Activated T-helper 2 cell treated with anti-CD3 and anti-CD28 coated beads, Interferon-gamma antibody, Interleukin-2, Interleukin-4, amounts not matched to agents 10 μg/mL and 5 μg/mL and 100 μg/mL, durations not matched to agents 14 hours and 24 hours and 36 hours (primary cell): Measurements from ENCODE around the gene SALL1. TPM values are rescaled to one million over a fixed set of nuclear protein-coding genes. Genes with fewer than 3 reads are reported as not detected.

ENCODE experiments used
- DNase-seq: peaks from one replicate; pipeline ENCODE4 v3.0.0; 2021; ENCODE audit warnings: low spot score
- H3K27ac Mint-ChIP-seq: one replicate; pipeline ENCODE4 v1.8.0; 2021; ENCODE audit warnings: mixed read lengths
- H3K27me3 Mint-ChIP-seq: one replicate; pipeline ENCODE4 v1.8.0; 2021; ENCODE audit warnings: low read depth, mixed read lengths
- H3K36me3 Mint-ChIP-seq: one replicate; pipeline ENCODE4 v1.8.0; 2021; ENCODE audit warnings: low read depth, mixed read lengths
- H3K4me1 Mint-ChIP-seq: one replicate; pipeline ENCODE4 v1.8.0; 2021; ENCODE audit warnings: low read depth, mixed read lengths
- H3K4me3 Mint-ChIP-seq: one replicate; pipeline ENCODE4 v1.8.0; 2021; ENCODE audit warnings: low read depth, mild to moderate bottlenecking, moderate library complexity, mixed read lengths
- H3K9me3 Mint-ChIP-seq: one replicate; pipeline ENCODE4 v1.8.0; 2021; ENCODE audit warnings: mixed read lengths
- intact Hi-C: fragments of 100-400 bp; cut with micrococcal nuclease; formaldehyde crosslinking; loops from one replicate; pipeline ENCODE4 v1.15.1; 2023
- total RNA-seq: library from RNA; stranded (reverse); gene quantifications from 2 replicates; pipeline ENCODE4 v1.2.3, GENCODE V29; 2022

The SALL1 gene
- total RNA-seq, 1 donor from 2014 or later = not detected

GRCh38 chr16:51132490-51133115 is 18.5 kb downstream of the SALL1 start:
- H3K36me3 Mint-ChIP-seq = no peaks in the 10 kb centered on the region
- no peak for DNase-seq
- no peaks in the 10 kb centered on the region for H3K9me3 Mint-ChIP-seq
- H3K4me3 Mint-ChIP-seq = no peak overlapping the region
- no peaks in the 10 kb centered on the region for H3K4me1 Mint-ChIP-seq
- peaks cover 26% of the 10 kb centered on the region for H3K27me3 Mint-ChIP-seq
- no peak overlapping the region for H3K27ac Mint-ChIP-seq
- intact Hi-C loops = no loop called here

GRCh38 chr16:51131619-51132018 is 19.5 kb downstream of the SALL1 start:
- H3K36me3 Mint-ChIP-seq = no peaks in the 10 kb centered on the region
- no peak overlapping the region for H3K4me3 Mint-ChIP-seq
- no peaks in the 10 kb centered on the region for H3K4me1 Mint-ChIP-seq
- no peak overlapping the region for H3K27ac Mint-ChIP-seq
- no peaks in the 10 kb centered on the region for H3K9me3 Mint-ChIP-seq
- H3K27me3 Mint-ChIP-seq = peaks cover 26% of the 10 kb centered on the region
- no peak for DNase-seq
- intact Hi-C loops = no loop called here

GRCh38 chr16:51129105-51129504 is 22.0 kb downstream of the SALL1 start:
- Mint-ChIP-seq H3K27ac (no peak overlapping the region), H3K9me3 (no peaks in the 10 kb centered on the region), H3K4me3 (no peak overlapping the region), H3K27me3 (peaks cover 11% of the 10 kb centered on the region), H3K36me3 (no peaks in the 10 kb centered on the region), H3K4me1 (no peaks in the 10 kb centered on the region)
- no peak for DNase-seq
- intact Hi-C loops = no loop called here

GRCh38 chr16:51125992-51126391 is 25.1 kb downstream of the SALL1 start:
- no peak overlapping the region for H3K4me3 Mint-ChIP-seq
- H3K27ac Mint-ChIP-seq = no peak overlapping the region
- intact Hi-C loops = no loop called here
- no peaks in the 10 kb centered on the region for H3K4me1 Mint-ChIP-seq
- no peaks in the 10 kb centered on the region for H3K9me3 Mint-ChIP-seq
- no peaks in the 10 kb centered on the region for H3K27me3 Mint-ChIP-seq
- H3K36me3 Mint-ChIP-seq = no peaks in the 10 kb centered on the region
- DNase-seq = no peak

GRCh38 chr16:51124896-51125295 is 26.2 kb downstream of the SALL1 start:
- no peak for DNase-seq
- no peaks in the 10 kb centered on the region for H3K36me3 Mint-ChIP-seq
- H3K4me1 Mint-ChIP-seq = no peaks in the 10 kb centered on the region
- intact Hi-C loops = no loop called here
- no peaks in the 10 kb centered on the region for H3K9me3 Mint-ChIP-seq
- peaks cover 1% of the 10 kb centered on the region for H3K27me3 Mint-ChIP-seq
- H3K27ac Mint-ChIP-seq = no peak overlapping the region
- no peak overlapping the region for H3K4me3 Mint-ChIP-seq

- no peak overlapping the region for H3K27ac Mint-ChIP-seq
- DNase-seq = no peak
- H3K4me1 Mint-ChIP-seq = no peaks in the 10 kb centered on the region
- no peaks in the 10 kb centered on the region for H3K9me3 Mint-ChIP-seq
- no peak overlapping the region for H3K4me3 Mint-ChIP-seq
- intact Hi-C loops = no loop called here
- no peaks in the 10 kb centered on the region for H3K36me3 Mint-ChIP-seq
- peaks cover 3% of the 10 kb centered on the region for H3K27me3 Mint-ChIP-seq
These were observed 29.2 kb downstream of the SALL1 start for GRCh38 chr16:51121850-51122249.

GRCh38 chr16:51120730-51121347 is 30.2 kb downstream of the SALL1 start:
- DNase-seq = no peak
- H3K4me3 Mint-ChIP-seq = no peak overlapping the region

GRCh38 chr16:51119973-51120729 is 30.9 kb downstream of the SALL1 start:
- Mint-ChIP-seq H3K27me3 (peaks cover 10% of the 10 kb centered on the region), H3K27ac (no peak overlapping the region), H3K36me3 (no peaks in the 10 kb centered on the region), H3K4me1 (no peaks in the 10 kb centered on the region), H3K4me3 (no peak overlapping the region), H3K9me3 (no peaks in the 10 kb centered on the region)
- intact Hi-C loops = no loop called here
- DNase-seq = no peak

More at GRCh38 chr16:51120730-51121347, 30.2 kb downstream of the SALL1 start:
- Mint-ChIP-seq H3K27me3 (peaks cover 5% of the 10 kb centered on the region), H3K4me1 (no peaks in the 10 kb centered on the region), H3K36me3 (no peaks in the 10 kb centered on the region), H3K27ac (no peak overlapping the region), H3K9me3 (no peaks in the 10 kb centered on the region)
- intact Hi-C loops = no loop called here

GRCh38 chr16:51119556-51119955 is 31.5 kb downstream of the SALL1 start:
- intact Hi-C loops = no loop called here
- Mint-ChIP-seq H3K27me3 (peaks cover 16% of the 10 kb centered on the region), H3K9me3 (no peaks in the 10 kb centered on the region), H3K4me1 (no peaks in the 10 kb centered on the region), H3K27ac (no peak overlapping the region), H3K36me3 (no peaks in the 10 kb centered on the region), H3K4me3 (no peak overlapping the region)
- DNase-seq = no peak

- Mint-ChIP-seq H3K4me3 (no peak overlapping the region), H3K27me3 (peaks cover 44% of the 10 kb centered on the region), H3K27ac (no peak overlapping the region), H3K36me3 (no peaks in the 10 kb centered on the region), H3K4me1 (no peaks in the 10 kb centered on the region), H3K9me3 (no peaks in the 10 kb centered on the region)
- intact Hi-C loops = no loop called here
- DNase-seq = no peak
These were observed 34.7 kb downstream of the SALL1 start for GRCh38 chr16:51116353-51116752.

GRCh38 chr16:51114382-51114781 is 36.7 kb downstream of the SALL1 start:
- H3K4me3 Mint-ChIP-seq = no peak overlapping the region
- DNase-seq = no peak
- H3K27ac Mint-ChIP-seq = no peak overlapping the region
- H3K36me3 Mint-ChIP-seq = no peaks in the 10 kb centered on the region
- no peaks in the 10 kb centered on the region for H3K4me1 Mint-ChIP-seq
- intact Hi-C loops = no loop called here
- no peaks in the 10 kb centered on the region for H3K9me3 Mint-ChIP-seq
- peaks cover 45% of the 10 kb centered on the region for H3K27me3 Mint-ChIP-seq

GRCh38 chr16:51113236-51114125 is 37.6 kb downstream of the SALL1 start:
- Mint-ChIP-seq H3K9me3 (no peaks in the 10 kb centered on the region), H3K4me3 (no peak overlapping the region), H3K36me3 (no peaks in the 10 kb centered on the region), H3K27me3 (peaks cover 45% of the 10 kb centered on the region), H3K4me1 (no peaks in the 10 kb centered on the region), H3K27ac (no peak overlapping the region)
- intact Hi-C loops = no loop called here
- DNase-seq = no peak
